PC-9 (cell line): ENCODE measurements around the gene RAD50.

ENCODE experiments used
- EZH2 ChIP-seq: fragments of 200-600 bp; sonication (generic); IDR thresholded peaks from 2 replicates; pipeline ENCODE4 v1.8.0; 2017; ENCODE audit warnings: antibody characterized with exemption, low read depth
- TF ChIP-seq, protein P1 (sequence below): fragments of 200-600 bp; sonication (generic); conservative IDR thresholded peaks from 2 replicates; pipeline ENCODE4 v1.6.1; 2017; ENCODE audit warnings: mixed run types, antibody characterized with exemption, mild to moderate bottlenecking, moderate library complexity

DNA sequence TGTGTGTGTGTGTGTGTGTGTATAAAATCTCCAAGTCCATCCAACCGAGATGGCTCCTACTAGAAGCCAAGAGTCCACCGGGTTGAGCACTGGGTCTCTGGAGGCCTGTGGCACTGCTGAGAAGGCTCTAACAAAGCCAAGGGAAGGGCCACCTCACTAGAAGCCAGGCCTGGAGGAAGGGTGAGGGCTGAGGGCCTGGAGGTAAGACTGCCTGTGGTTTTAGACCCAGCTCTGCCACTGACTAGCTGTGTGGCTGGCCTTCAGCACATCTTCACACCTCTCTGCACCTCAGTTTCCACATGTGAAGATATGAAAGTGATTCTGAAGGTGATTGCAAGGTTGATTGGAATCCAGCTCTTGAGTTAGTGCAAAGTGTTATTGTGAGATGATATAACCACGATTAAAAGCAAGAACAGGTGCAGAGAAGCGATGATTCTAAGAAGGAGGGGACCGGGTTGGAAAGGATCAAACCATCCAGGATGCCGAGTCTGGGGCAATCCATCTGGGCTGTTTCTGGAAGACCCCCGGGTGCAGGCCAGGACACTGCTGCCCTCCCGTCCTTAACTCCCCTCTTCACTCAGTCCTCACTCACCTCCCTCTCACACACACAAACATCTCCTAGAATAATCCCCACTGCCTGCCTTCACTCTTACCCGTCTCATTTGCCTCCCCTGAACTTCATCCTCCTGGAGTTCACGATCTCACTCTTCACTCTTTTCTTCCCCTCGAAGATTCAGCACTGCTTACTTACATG lies 119.3 kb downstream of the RAD50 start:
- TF ChIP-seq, protein P1, sequence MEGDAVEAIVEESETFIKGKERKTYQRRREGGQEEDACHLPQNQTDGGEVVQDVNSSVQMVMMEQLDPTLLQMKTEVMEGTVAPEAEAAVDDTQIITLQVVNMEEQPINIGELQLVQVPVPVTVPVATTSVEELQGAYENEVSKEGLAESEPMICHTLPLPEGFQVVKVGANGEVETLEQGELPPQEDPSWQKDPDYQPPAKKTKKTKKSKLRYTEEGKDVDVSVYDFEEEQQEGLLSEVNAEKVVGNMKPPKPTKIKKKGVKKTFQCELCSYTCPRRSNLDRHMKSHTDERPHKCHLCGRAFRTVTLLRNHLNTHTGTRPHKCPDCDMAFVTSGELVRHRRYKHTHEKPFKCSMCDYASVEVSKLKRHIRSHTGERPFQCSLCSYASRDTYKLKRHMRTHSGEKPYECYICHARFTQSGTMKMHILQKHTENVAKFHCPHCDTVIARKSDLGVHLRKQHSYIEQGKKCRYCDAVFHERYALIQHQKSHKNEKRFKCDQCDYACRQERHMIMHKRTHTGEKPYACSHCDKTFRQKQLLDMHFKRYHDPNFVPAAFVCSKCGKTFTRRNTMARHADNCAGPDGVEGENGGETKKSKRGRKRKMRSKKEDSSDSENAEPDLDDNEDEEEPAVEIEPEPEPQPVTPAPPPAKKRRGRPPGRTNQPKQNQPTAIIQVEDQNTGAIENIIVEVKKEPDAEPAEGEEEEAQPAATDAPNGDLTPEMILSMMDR: no peak
- no peak for TF ChIP-seq EZH2
